HG03342 (cell line): Measurements from ENCODE around the gene PREX1.
A peak's percentile ranks its signal among the peaks of the same experiment; 100 is the strongest.
"Not testable (repeated sequence)": the region's sequence is repeated elsewhere in the genome, so short reads cannot be mapped to it uniquely, and the experiment has no call there.

Experiments used
- ATAC-seq: cut with Tn5 transposase; IDR thresholded peaks from one replicate; pipeline ENCODE4 v1.9.1; 2021; ENCODE audit warnings: mild to moderate bottlenecking, moderate library complexity; ENCODE audit not compliant: unreplicated experiment

The PREX1 gene

DNA sequence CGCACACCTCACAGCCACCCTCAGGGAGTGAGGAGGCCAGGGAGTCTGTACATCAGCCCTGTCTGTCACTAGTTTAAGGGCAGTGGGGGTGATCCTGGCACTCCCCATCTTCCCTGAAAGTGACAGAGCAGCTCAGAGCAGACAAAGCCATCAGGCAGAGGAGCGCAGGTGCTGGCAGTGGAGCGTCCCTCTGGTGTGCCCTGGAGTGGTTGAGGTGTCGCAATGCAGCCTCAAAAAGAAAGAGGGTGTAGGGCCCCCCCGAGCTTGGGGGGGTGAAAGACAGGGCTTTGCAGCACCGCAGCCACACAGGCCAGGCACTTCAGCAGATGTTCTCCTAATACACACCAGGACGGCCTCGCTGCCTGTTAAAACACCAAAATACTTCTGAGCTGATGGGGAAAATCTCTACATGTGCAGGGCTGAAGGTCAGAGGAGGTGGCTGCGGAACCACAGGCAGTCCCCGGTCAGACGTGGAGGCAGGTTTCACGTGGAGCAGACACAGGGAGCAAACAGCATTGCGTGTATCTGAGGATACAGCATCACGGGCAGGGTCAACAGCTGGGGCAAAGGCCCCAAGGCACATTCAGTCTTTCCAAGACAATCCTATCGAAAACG, 69.5 kb downstream of the PREX1 start:
- ATAC-seq: no peak

DNA sequence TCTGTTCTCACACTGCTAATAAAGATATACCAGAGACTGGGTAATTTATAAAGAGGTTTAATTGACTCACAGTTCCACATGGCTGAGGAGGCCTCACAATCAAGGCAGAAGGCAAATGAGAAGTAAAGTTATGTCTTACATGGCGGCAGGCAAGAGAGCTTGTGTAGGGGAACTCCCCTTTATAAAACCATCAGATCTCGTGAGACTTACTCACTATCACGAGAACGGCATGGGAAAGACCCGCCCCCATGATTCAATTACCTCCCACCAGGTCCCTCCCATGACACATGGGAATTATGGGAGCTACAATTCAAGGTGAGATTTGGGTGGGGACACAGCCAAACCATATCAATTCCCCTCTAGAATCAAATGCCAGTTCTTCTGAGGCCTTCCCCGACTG, 71.0 kb downstream of the PREX1 start:
- ATAC-seq: not testable (repeated sequence)

DNA sequence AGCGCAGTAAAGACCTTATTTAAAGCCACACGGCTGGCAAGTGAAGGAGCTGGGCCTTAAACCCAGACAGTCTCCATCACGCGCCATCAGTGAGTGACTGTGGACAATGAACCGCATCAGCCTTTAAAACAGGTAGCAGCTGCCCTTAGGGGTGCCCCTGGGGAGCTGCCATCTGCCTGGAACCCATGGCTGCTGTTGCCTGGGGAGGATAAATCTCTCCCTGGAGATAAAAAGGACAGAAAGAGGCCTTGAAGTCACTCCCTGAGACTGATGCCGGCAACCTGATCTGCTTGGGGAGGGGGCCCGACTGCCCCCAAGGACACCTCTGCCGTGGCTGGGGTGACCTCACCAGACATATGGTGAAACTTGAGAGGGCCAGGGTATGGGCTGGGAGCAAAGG, 73.5 kb downstream of the PREX1 start:
- ATAC-seq: no peak

DNA sequence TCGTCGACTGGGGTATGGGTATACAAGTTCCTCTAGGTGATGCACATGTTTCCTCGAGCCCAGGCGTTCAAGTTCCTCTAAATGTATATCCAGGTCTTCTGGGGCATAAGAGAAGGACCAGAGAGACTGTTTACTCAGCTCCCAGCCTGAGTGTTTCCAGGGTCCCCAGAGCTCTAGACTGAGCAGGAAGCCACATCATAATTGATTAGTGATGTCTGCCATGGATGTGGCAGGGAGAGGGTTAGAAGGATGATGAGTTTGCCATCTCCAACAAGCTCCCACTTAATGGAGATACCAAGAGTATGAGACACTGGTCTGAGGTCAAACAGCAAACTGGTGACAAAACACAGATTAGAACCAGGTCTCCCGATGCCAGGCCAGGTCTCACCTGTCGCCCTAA, 74.8 kb downstream of the PREX1 start:
- ATAC-seq: no peak

DNA sequence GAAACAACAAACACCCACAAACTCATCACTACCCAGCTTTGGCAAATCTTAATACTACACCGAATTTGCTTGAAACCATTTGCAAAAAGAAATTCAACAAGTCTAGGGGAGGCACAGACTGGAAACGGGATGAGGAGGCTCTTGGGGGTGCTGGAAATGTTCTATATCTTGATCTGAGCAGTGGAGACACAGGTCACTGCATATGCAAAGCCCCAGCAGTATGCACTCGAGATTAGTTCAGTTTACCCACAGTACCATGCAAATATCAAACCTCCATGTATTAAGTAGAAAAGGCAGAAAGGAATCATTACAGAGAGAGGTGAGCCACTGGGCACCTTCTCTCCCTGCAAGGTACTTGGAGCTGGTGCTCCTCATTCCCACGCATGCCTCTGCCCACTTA, 75.9 kb downstream of the PREX1 start:
- ATAC-seq: no peak

DNA sequence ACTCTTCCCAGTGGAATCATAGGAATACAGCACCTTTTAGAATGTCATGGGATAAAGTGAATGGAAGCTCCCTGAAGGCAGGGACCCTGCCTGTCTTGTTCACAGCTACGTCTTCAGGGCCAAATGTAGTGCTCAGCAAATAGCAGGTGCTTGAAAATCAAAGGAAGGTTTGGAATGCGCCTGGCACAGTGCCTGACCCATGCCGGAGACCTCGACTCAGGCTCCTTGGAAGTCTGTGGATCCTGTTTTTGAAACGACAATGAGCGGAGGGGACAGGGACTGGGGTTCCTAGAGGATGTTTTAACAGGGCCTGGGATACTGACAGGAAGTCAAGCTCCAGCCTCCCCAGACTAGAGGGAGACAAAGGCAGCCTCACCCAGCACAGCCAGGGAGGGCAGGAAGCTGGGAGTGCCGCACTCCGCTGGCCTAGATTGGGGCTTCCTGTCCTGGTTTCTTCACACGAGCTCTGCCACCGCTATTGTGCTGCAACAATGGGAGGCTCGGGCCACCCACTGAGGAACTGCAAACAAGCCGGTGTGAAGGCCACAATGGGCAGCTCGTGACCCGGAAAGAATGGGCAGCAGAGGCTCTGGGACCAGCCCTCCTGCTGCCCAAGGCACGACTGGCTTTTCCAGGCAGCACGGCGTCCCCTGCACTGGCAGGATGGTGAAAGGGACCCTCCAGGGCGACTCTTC, 76.7 kb downstream of the PREX1 start:
- no peak for ATAC-seq

DNA sequence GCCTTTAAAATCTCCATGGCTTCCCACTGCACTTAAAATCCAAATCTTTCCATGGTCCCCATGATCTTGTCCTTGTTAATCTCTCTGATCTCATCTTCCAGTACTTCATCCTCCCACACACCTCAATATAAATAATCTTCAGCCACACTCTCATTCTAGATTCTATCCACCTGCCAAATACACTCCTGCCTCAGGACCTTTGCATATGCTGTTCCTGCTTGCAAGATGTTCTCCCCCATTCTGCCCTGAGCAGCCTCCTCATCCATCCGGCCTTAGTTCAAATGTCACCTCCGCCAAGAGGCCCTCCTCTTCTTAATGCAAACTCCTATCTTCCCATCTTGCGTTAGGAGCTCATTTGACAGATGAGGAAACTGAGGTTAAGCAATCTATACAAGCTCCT, 77.4 kb downstream of the PREX1 start:
- ATAC-seq: no peak

DNA sequence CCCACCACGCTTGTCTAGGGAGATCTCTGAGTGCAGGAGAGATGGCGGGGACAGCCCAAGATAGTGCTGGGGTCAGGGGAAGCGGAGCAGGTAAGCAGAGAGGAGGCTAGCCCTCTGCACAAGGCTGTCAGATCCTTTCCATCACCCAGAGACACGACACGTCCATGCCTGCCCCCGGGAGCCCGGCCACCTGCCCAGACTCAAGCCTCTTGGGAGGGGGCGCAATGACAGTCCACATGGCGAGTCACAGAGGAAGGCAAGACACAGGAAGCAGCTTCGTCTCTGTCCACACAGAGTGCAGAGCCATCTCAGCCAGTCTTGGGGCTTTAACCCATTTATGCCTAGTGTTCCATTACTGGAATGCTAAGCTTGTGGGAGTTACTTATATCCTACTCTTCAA, 78.4 kb downstream of the PREX1 start:
- no peak for ATAC-seq

DNA sequence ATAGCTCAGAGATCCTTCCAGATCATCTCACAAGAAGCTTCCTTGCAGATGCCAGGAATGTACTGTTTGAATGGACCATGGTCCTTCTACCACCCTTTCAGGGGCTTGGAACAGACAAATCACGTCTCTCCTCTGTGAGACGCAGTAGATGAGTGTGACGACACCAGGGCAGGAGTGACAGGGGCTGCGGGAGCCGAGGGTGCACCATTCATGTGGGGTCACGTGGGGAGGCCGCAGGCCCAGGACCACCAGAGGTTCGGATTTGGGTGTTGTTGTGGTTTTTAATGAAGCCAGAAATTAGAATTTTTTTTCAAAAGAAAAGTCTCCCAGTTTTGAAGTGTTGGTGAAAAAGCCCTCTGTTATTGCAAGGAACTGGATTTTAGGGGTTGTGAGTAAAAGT, 79.2 kb downstream of the PREX1 start:
- no peak for ATAC-seq

DNA sequence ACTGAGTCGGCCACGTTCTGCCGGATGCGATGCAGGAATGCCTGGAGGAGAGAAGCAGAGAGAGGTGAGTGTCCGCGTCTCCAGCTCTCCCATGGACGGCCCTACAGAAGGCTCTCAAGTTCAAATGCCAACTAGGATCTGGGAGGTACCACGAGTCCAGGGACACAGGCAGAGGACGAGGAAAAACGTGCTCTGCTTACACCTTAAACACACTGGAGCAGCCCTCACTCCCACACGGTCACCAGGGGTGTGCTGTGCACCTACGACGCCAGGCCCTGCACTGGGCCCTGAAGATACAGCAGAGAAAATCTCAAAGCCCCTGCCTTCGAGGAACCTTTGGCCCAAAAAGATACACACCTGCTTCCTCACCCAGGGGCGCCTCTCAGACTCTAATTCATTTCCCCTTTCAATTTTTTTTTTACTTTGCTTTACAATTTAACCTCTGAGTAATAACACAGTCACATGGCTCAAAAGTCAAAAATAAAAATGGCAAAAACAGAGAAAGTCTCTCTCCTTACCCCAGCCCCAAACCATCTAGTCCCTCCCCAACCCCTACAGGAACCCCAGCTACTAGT, 79.9 kb downstream of the PREX1 start:
- ATAC-seq: no peak

DNA sequence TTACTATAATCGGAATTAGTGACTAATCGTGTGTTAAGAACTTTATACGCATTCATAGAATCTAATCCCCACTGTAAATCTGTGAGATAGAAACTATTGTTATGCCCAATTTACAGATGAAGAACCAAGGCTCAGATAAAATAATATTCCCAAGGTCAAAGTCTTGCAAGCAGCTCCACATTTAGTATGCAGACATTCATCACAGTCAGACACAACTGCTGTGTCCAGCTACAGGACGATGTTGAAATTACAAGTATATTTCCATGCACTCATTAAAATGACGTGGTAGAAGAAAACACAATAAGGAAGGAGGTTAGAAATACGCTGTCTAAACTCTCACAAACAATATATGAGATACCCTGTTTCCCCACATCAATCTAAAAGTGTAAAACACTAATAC, 82.5 kb downstream of the PREX1 start:
- no peak for ATAC-seq

DNA sequence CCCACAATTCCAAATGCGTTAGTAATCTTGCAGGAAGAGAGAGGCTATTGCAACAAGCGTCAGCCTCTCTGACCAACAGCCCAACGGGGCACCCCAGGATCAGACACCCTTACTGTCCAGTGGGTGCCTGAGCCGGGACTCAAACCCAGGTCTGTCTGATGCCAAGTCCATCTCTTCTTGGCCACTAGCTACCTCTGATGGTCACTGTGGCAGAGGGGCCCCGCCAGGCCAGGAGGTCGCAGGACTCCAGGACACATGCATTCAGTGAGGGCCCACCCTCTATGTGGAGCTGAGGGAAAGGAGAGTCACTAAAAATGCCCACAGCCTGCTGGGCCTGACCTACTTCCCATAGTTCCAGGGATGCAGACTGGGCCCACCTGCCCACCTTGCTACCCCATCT, 83.3 kb downstream of the PREX1 start:
- no peak for ATAC-seq

DNA sequence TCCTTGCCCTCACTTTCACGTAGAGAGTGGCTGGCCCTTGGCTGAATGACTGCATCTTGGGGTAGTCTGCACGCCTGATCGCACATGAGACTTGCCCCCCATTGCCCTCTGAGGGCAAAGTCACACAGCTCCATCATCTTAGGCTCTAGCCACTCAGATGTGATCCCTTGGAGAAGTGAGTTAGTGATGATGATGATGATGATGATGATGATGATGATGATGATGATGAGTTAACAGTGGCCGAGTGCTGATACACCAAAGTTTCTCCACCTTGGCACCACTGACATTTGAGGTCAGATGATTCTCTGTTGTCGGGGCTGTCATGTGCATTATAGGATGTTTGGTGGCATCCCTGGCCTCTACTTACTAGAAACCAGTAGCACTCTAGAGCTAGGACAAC, 84.0 kb downstream of the PREX1 start:
- ATAC-seq: no peak

DNA sequence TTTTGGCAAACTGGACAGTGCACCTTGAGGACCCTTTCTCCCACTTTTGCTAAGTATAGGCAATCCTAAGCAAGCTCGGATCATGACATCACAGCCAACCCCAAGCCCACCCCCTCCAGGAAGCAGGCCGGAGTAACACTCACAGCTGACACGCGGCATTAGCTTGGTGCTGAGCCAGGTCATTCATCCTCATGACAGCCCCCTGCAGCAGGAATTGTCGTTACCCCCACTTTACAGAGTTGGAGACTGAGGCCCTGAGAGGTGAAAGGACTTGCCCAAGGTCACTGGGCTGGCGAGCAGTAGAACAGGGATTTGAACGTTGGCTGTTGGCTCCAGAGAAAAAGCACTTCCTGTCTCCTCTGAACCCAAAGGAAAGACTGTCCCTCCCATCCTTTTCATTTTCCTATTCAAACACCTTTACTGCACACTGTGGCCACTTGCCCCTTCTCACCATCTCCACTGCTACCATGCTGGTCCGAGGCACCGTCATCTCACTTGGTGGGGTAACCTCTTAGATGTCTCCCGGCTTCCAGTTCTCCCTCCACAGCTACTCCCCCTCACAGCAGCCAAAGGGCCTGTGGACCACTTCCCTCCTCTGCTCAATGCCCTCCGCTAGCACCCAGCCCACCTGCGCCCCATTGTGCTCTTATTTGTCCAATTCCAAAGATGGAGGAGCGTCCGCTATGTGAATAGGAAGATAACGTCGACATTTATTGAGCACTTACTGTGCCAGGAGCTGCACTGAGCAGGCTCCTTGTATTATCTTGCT, 84.7 kb downstream of the PREX1 start:
- ATAC-seq: no peak

DNA sequence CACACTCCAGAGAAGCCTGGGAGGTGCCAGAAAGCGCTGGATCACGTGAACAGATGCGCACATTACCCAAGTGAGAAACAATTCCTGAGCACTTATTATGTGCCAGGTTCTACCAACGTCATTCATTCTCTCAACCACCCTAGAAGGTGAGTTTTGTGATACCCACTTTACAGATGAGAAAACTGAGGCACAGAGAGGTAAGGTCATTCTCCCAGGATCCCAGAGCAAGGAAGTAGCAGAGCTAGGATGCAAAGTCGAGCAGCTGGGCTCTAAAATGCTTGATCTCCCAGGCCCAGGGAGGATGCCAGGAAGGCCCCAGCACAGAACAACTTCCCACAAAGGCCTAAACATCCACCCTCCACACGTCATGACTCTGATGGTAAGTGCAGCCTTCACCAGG, 85.6 kb downstream of the PREX1 start:
- ATAC-seq: no peak

DNA sequence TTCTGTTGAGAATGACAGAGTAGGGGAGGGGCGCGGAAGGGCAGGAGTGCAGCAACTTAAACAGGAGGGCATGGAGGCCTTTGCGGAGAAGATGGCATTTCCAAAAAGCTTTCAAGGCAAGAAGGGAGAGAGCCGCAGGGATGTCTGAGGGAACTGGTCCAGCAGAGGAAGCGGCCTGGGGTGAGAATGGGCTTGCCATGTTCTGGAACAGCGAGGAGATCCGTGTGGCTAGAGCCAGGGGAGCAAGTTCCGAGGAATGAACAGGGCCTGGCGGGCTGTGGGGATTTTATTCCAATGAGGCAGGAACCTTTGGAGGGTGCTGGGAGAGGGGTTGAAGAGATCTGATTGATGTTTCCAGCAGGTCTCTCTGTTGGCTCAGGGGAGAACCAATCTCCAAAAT, 86.1 kb downstream of the PREX1 start:
- ATAC-seq: no peak

DNA sequence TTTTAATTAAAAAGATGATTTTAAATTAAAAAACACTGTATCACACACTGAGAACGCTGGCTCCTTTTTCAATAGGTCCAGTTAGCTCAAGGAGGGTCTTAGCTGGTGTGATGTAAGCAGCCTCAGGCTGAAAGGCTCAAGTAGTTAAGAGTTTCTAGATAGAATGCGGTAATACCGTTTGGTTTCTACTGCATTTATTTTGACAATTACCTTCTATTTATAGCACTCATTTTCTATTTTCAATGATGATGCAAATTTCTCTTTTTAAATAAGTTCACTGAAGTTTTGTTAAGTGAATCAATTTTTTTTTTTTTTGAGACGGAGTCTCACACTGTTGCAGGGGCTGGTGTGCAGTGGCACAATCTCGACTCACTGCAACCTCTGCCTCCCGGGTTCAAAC, 87.1 kb downstream of the PREX1 start:
- ATAC-seq: peak; percentile 33

DNA sequence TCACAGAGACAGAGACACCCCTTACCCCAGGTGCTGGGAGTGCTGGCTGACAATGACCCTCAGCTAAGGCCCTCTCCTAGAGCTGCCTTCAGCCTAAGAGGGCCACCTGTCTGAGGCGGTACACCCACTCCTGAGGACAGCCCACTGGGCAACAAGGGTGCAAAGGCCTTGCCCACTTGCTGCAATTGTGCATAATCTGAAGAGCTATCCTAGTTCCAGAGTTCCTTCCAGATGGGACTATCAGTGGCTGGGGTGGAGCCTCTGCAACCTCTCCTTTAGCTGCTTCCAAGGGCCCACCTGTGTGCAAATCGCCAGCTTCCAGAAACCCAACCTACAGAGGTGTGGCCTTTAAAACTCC, 87.5 kb downstream of the PREX1 start:
- no peak for ATAC-seq

DNA sequence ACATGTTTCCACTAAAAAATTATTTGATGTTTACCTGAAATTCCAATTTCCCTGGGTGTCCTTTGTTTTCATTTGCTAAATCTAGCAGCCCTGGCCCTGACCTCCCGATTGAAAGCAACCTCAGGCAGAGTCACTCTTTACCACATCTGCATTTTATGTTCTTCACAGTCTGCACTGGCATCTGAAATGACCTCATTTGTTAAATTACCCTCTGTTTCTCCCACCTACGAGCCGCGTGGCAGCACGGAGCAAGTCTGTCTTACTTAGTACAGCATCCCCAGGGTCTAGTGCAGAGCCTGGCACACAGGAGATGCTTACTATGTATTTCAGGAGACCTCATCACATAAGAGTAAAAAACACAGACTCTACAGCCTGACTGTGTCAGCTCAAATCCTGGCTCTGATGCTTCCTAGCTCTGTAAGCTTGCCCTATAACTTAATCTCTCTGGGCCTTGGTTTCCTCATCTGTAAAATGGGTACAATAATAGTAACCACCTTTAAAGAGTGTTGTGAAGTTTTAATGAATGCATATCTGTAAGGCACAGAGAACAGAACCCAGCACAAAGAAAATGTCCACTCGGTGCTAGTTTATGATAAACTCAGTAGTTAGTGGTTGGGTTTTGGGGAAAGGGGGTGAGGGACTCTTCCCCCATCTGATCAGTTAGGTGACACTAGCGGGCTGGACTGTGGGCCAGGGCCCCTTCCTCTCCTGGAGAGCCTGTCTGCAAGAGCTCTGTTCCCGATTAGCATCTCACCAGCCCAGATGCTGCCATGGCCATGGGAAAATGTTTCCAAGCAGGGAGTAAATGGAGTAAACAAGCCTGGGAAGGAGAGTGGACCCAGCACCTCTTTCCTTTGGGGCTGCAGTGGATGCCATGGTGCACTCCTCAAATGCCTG, 88.2 kb downstream of the PREX1 start:
- ATAC-seq: no peak

DNA sequence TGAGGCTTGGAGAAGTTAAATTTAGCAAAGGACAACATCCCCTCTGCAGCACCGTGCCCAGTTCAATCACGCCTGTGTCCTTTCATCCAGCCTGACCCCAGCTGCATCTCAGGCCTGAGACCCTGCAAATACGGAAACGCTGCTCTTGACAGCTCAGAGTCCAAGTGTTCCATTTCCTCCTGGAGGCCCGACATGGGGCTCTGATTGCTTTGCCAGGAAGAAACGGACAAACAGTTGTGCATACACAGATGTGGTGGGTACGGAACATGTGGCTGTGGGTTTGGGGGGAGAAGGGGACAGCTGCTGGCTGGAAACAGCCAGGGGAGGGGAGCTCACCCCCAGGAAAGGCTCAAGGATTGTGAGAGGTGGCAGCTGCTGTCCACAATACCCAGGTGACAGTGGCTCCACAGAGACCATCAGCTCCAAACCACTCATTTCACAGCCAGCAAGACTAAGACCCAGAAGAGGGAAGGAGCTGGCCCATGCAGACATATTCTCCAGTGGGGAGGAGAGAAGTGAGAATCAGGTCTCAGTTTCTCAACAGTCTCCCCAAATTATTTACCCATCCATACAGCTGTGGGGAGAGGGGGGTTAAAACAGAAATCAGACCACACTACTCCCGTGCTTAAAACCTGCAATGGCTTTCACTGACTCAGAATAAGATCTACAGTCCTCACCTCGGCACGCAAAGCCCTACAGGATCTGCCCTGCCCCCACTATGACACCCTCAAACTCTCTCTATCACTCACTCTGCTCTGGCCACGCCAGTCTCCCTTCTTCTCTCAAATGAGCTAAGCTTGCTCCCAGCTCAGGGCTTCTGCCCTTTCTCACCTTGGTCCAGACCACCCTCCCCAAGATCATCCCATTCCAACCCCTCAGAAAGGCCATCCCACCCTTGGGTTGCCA, 89.1 kb downstream of the PREX1 start:
- peak; percentile 75 for ATAC-seq
